Measurements from ENCODE around the gene NECTIN1.

NECTIN1 gene

DNA sequence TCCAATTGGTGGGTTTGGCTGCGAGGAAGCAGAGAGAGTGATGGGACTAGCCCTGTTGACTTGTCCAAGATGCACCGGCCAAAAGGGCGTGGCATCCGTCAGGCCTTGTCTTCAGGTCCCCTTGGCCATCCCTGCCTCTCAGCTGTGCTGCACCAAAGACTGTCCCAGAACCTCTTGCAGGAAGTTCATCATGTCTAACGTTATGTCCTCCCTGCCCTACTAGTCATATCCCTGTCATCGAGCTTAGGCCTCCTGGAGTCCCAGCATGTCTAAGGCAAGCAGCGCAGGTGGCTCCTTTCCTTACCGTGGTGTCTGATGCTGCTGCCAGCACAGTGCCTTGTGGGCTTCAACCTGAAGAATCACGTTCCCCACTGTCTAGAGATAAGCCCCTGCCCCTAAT lies 51.2 kb downstream of the NECTIN1 start:
- Histone ChIP-seq H3K9me3 (ENCODE audit: control insufficient read depth, insufficient read depth, low read depth, low read length) (peaks cover 22% of the 10 kb centered on the region), H3K4me1 (ENCODE audit: control insufficient read depth, insufficient read depth, low read length) (peaks cover 4% of the 10 kb centered on the region; the same call in 1 of the 2 replicates), H3K27ac (ENCODE audit: low read depth, low read length) (no peak overlapping the region), H3K27me3 (ENCODE audit: control insufficient read depth, insufficient read depth, low read length) (no peaks in the 10 kb centered on the region), H3K4me3 (ENCODE audit: low read depth, low read length) (no peak overlapping the region), H3K9ac (ENCODE audit: low read length) (no peak overlapping the region), H3K36me3 (ENCODE audit: control insufficient read depth, insufficient read depth, low read length) (peaks cover 49% of the 10 kb centered on the region)

DNA sequence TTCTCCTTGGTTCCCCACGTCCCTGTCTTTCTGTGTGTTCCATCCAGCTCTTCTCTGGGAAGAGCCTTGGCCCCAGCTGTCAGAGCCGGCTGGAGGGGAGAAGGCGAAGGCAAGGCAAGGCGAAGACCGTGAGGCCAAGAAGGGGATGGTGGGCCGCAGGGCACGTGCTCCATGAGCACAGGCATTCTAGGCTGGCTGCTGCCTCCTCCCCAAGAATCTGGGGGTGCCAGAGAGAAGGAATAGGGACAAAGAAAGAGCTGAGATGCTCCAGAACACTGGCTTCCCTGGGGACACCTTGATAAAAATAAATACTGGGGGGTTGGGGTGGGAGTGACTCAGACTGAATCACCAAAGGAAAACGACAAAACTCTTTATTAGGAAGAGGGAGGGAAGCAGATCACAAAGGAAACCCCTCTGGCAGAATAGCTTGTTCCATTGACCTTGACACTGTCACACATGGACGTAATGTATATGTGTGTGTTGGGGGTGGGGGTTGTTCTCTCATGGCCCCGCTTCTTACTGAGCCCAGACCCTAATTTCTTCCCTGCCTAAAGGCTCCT lies 52.5 kb downstream of the NECTIN1 start:
- Histone ChIP-seq H3K36me3 (ENCODE audit: control insufficient read depth, insufficient read depth, low read length) (peaks cover 54% of the 10 kb centered on the region), H3K9ac (ENCODE audit: low read length) (no peak overlapping the region), H3K4me1 (ENCODE audit: control insufficient read depth, insufficient read depth, low read length) (no peaks in the 10 kb centered on the region), H3K9me3 (ENCODE audit: control insufficient read depth, insufficient read depth, low read depth, low read length) (peaks cover 22% of the 10 kb centered on the region), H3K27ac (ENCODE audit: low read depth, low read length) (no peak overlapping the region), H3K4me3 (ENCODE audit: low read depth, low read length) (no peak overlapping the region), H3K27me3 (ENCODE audit: control insufficient read depth, insufficient read depth, low read length) (no peaks in the 10 kb centered on the region)

DNA sequence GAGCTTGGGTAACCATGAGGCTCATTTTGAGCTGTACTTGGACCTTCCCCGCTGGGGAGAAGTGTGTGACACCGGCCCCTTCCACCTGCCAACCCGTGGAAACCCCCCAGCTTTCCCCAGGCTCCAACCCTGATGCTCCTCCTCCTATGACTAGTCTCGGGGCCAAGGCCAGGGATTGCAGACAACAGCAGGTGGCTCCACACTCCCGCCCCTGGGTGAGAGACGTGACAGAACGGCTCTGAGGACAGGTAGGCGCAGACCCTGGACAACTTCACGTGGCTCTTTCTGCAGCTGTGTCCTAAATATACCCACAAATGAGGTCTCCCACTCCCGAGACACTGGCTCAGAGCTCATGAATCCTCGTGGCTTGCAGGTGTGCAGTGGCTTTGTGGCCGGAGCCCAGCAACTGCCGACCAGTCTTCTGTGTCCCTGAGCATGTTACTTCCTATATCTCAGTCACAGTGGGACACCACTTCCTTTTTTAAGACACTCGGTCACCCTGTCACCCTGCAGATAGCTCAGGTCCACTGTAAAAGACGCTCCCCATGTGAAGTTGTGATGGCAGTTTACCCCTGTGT lies 55.2 kb downstream of the NECTIN1 start:
- Histone ChIP-seq H3K27ac (ENCODE audit: low read depth, low read length) (no peak overlapping the region), H3K9ac (ENCODE audit: low read length) (no peak overlapping the region), H3K4me3 (ENCODE audit: low read depth, low read length) (no peak overlapping the region), H3K36me3 (ENCODE audit: control insufficient read depth, insufficient read depth, low read length) (peaks cover 56% of the 10 kb centered on the region), H3K9me3 (ENCODE audit: control insufficient read depth, insufficient read depth, low read depth, low read length) (peaks cover 20% of the 10 kb centered on the region), H3K27me3 (ENCODE audit: control insufficient read depth, insufficient read depth, low read length) (no peaks in the 10 kb centered on the region), H3K4me1 (ENCODE audit: control insufficient read depth, insufficient read depth, low read length) (no peaks in the 10 kb centered on the region; the same call in 1 of the 2 replicates)

DNA sequence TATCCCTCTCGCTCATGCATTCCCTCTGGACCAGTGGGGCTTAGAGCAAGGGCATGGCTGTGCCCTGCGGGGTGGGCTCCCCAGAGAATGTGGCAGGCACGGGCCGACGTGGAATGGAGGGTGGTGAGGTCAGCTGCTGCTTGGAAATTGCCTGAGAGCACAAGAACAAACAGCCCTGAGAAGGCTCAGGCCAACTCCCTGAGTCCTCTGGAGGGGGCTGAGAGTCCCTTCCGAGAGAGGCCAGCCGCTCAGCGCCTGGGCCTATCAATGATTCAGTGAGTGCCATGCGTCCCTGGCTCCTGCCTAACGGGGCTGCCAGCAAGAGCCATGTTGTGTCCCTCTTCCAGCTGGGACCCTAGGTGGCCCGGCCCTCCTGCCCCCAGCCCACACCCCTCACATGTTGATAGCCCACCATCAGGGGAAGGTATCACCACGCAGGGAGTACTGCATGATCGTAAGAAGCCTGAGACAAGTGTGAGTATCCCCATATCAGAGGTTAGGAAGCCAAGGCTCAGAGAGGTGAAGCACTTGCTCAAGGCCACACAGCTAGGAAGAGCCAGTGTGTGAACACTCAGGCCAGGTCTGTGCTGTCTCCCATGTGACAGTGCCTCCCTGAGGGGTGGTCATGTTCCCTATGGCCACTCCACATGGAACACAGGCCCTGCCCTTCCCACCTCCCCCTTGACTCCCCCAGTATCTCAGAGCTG lies 55.8 kb downstream of the NECTIN1 start:
- H3K27me3 ChIP-seq (ENCODE audit: control insufficient read depth, insufficient read depth, low read length), result no peaks in the 10 kb centered on the region
- no peaks in the 10 kb centered on the region; the same call in 1 of the 2 replicates for H3K4me1 ChIP-seq (ENCODE audit: control insufficient read depth, insufficient read depth, low read length)
- no peak overlapping the region for H3K4me3 ChIP-seq (ENCODE audit: low read depth, low read length)
- no peak overlapping the region for H3K27ac ChIP-seq (ENCODE audit: low read depth, low read length)
- H3K36me3 ChIP-seq (ENCODE audit: control insufficient read depth, insufficient read depth, low read length), result peaks cover 51% of the 10 kb centered on the region
- peaks cover 14% of the 10 kb centered on the region for H3K9me3 ChIP-seq (ENCODE audit: control insufficient read depth, insufficient read depth, low read depth, low read length)
- no peak overlapping the region for H3K9ac ChIP-seq (ENCODE audit: low read length)

DNA sequence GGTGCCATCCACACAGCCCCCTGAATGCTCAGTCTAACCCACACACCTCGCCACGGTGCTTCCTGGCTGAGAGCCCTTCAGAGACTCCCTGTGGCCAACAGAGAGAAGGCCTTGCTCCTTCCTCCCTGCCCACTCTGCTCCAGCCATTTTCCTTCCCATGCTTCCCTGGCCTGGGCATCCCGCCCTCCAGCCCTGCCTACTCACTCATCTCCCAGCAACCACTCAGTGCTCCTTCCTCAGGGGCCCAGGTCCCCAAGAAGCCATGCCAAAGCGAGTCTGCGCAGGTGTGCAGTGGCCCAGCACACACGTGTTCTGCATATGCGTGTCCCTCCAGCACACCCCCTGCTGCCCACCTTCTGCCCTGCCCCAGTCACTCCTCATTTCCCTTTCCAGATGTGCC lies 56.4 kb downstream of the NECTIN1 start:
- Histone ChIP-seq H3K27me3 (ENCODE audit: control insufficient read depth, insufficient read depth, low read length) (no peaks in the 10 kb centered on the region), H3K27ac (ENCODE audit: low read depth, low read length) (no peak overlapping the region), H3K4me1 (ENCODE audit: control insufficient read depth, insufficient read depth, low read length) (no peaks in the 10 kb centered on the region; the same call in 1 of the 2 replicates), H3K9ac (ENCODE audit: low read length) (no peak overlapping the region), H3K4me3 (ENCODE audit: low read depth, low read length) (no peak overlapping the region), H3K36me3 (ENCODE audit: control insufficient read depth, insufficient read depth, low read length) (peaks cover 50% of the 10 kb centered on the region), H3K9me3 (ENCODE audit: control insufficient read depth, insufficient read depth, low read depth, low read length) (peaks cover 8% of the 10 kb centered on the region)

DNA sequence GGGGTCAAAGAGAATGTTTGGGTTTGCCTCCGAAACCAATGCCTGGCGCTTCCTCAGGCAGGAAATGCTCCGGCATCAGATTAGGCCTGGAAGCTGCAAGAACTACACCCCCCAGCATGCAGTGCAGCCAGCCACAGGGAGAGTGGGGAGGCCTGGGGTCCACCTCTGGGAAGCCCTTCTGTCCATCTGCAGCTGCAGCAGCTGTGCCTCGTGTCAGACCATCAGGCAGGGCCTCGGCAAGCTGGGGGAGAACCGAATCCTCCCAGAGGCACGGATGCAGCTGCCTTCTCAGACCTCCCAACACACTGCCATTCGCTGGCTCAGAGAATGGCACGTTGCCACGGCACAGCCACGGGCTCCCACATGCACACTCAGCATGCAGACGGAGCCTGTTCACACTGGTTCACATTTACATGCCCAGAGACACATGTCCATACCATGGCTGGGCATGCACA lies 57.4 kb downstream of the NECTIN1 start:
- Histone ChIP-seq H3K27ac (ENCODE audit: low read depth, low read length) (no peak overlapping the region), H3K36me3 (ENCODE audit: control insufficient read depth, insufficient read depth, low read length) (peaks cover 41% of the 10 kb centered on the region), H3K9ac (ENCODE audit: low read length) (no peak overlapping the region), H3K9me3 (ENCODE audit: control insufficient read depth, insufficient read depth, low read depth, low read length) (no peaks in the 10 kb centered on the region), H3K4me1 (ENCODE audit: control insufficient read depth, insufficient read depth, low read length) (peaks cover 2% of the 10 kb centered on the region), H3K27me3 (ENCODE audit: control insufficient read depth, insufficient read depth, low read length) (no peaks in the 10 kb centered on the region), H3K4me3 (ENCODE audit: low read depth, low read length) (no peak overlapping the region)

DNA sequence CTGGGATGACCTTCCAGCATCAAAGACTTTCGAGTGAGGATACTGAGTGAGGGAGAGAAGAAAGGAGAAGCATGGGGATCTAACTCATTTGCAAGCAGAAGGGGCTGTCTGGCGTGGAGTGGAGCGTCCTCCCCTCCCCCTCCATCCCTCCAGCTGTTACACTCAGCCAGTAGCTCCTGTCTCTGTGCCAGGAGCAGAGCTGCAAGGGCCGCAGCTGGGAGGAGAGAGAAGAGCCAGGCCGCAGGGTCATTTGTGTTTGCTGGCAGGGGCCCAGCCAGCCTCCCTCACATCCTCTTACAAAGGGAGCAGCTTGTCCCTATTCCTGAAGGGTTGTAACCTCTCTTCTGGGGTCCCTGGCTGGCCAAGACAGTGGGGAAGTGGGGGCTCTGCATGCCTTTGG lies 57.9 kb downstream of the NECTIN1 start:
- Histone ChIP-seq H3K4me1 (ENCODE audit: control insufficient read depth, insufficient read depth, low read length) (peaks cover 4% of the 10 kb centered on the region), H3K4me3 (ENCODE audit: low read depth, low read length) (no peak overlapping the region), H3K9ac (ENCODE audit: low read length) (no peak overlapping the region), H3K36me3 (ENCODE audit: control insufficient read depth, insufficient read depth, low read length) (peaks cover 36% of the 10 kb centered on the region), H3K9me3 (ENCODE audit: control insufficient read depth, insufficient read depth, low read depth, low read length) (no peaks in the 10 kb centered on the region), H3K27ac (ENCODE audit: low read depth, low read length) (no peak overlapping the region), H3K27me3 (ENCODE audit: control insufficient read depth, insufficient read depth, low read length) (no peaks in the 10 kb centered on the region)

DNA sequence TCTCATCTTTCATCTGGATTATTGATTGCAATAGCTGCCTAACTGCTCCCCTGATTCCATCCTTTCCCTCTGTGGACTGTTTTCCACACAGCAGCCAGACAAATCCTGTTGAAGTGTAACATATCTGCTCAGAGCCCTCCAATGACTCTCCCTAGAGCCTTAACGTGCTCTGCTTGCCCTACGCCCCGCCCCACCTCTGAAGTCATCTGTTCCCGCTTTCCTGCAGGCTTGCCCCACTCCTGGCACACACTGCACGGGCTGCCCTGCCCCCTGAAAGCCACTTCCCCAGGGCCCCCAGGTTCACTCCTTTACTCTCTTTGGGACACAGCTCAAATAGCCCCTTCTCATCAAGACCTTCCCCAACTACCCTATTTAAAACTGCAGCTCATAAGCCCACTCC lies 59.5 kb downstream of the NECTIN1 start:
- peaks cover 4% of the 10 kb centered on the region for H3K4me1 ChIP-seq (ENCODE audit: control insufficient read depth, insufficient read depth, low read length)
- no peaks in the 10 kb centered on the region for H3K9me3 ChIP-seq (ENCODE audit: control insufficient read depth, insufficient read depth, low read depth, low read length)
- H3K36me3 ChIP-seq (ENCODE audit: control insufficient read depth, insufficient read depth, low read length), result peaks cover 34% of the 10 kb centered on the region
- no peak overlapping the region for H3K9ac ChIP-seq (ENCODE audit: low read length)
- no peak overlapping the region for H3K4me3 ChIP-seq (ENCODE audit: low read depth, low read length)
- H3K27me3 ChIP-seq (ENCODE audit: control insufficient read depth, insufficient read depth, low read length), result no peaks in the 10 kb centered on the region
- H3K27ac ChIP-seq (ENCODE audit: low read depth, low read length), result no peak overlapping the region

DNA sequence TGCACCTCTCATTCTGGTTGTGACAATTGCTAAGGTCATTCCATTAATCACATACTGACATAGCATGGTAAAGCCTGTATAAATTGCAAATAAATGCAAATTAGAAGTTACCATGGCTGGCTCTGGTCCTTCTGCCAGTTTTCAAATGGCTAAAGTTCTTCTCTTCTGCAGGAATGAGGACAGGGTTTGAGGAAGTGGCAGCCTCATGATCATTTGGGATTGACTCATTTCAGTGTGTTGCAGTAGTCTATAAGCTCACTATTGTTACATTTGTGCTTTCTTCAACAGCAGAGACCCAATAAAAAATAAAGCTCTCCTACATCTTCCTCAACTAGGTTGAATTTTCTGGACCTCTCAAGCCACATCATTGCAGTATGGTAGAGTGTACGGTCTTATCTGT lies 60.3 kb downstream of the NECTIN1 start:
- Histone ChIP-seq H3K9ac (ENCODE audit: low read length) (no peak overlapping the region), H3K4me3 (ENCODE audit: low read depth, low read length) (no peak overlapping the region), H3K27ac (ENCODE audit: low read depth, low read length) (no peak overlapping the region), H3K36me3 (ENCODE audit: control insufficient read depth, insufficient read depth, low read length) (peaks cover 25% of the 10 kb centered on the region), H3K27me3 (ENCODE audit: control insufficient read depth, insufficient read depth, low read length) (no peaks in the 10 kb centered on the region), H3K9me3 (ENCODE audit: control insufficient read depth, insufficient read depth, low read depth, low read length) (no peaks in the 10 kb centered on the region), H3K4me1 (ENCODE audit: control insufficient read depth, insufficient read depth, low read length) (peaks cover 11% of the 10 kb centered on the region)

DNA sequence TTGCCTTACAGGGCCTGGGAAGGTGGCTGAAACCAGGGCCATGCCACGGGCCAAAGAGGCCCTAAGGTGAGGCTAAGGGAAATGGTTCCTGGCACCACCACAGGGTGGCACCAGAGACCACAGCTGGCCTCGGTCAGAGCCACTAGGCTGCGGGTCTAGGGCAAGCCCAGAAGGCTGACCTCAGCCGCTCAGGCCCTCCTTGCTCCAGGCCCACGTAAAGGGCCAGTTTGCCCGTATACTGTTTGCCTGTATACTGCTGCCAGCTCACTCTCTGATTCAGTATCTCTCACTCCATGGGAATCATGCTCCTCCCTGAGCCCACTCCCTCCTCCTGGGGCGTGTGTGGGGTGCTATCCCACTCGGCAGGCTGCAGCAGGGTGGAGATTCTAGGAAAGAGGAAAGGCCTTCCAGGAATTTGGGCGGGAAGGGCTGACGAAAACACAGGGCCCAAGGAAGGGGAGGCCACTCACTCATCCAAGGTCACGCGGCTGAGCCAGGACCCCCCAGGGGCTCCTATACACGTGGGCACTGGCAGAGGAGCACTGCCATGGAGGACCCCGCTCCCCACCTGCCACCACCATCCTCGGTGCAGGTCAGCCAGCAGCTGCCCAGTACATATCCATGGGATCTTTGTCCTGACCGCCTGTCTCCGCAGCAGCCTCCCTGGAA lies 62.4 kb downstream of the NECTIN1 start:
- H3K9ac ChIP-seq (ENCODE audit: low read length), result no peak overlapping the region
- H3K27me3 ChIP-seq (ENCODE audit: control insufficient read depth, insufficient read depth, low read length), result no peaks in the 10 kb centered on the region
- no peak overlapping the region for H3K4me3 ChIP-seq (ENCODE audit: low read depth, low read length)
- H3K36me3 ChIP-seq (ENCODE audit: control insufficient read depth, insufficient read depth, low read length), result peaks cover 16% of the 10 kb centered on the region
- peaks cover 17% of the 10 kb centered on the region for H3K4me1 ChIP-seq (ENCODE audit: control insufficient read depth, insufficient read depth, low read length)
- no peak overlapping the region for H3K27ac ChIP-seq (ENCODE audit: low read depth, low read length)
- H3K9me3 ChIP-seq (ENCODE audit: control insufficient read depth, insufficient read depth, low read depth, low read length), result no peaks in the 10 kb centered on the region

DNA sequence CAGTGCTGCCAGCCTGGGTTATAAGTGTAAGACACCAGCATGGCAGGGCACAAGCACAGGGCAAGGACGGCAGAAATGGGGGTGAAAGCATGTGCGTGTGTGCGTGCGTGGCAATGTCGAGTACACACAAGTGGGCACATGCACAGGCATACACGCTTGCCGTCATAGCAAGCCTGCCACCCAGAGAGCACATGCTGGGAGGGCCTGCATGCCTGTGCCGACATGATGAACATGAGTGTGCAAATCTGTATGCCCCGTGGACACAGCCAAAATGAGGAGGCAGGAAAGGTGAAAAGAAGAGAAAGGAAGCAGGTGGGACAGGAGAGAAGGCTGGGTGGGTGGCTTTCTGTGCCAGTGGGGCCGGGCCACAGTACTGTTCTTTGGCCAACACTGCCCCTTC lies 62.9 kb downstream of the NECTIN1 start:
- H3K4me1 ChIP-seq (ENCODE audit: control insufficient read depth, insufficient read depth, low read length), result peaks cover 17% of the 10 kb centered on the region
- no peak overlapping the region for H3K9ac ChIP-seq (ENCODE audit: low read length)
- no peaks in the 10 kb centered on the region for H3K27me3 ChIP-seq (ENCODE audit: control insufficient read depth, insufficient read depth, low read length)
- H3K36me3 ChIP-seq (ENCODE audit: control insufficient read depth, insufficient read depth, low read length), result peaks cover 16% of the 10 kb centered on the region
- no peak overlapping the region for H3K27ac ChIP-seq (ENCODE audit: low read depth, low read length)
- H3K9me3 ChIP-seq (ENCODE audit: control insufficient read depth, insufficient read depth, low read depth, low read length), result no peaks in the 10 kb centered on the region
- no peak overlapping the region for H3K4me3 ChIP-seq (ENCODE audit: low read depth, low read length)

Measured in HUES6 (cell line).